T-helper 2 cell treated with Interferon-gamma antibody and Interleukin-4, amounts not matched to agents 100 ng/mL and 5 ng/mL, for 36 hours (primary cell): ENCODE results near the gene NPVF. TPM values are rescaled to one million over a fixed set of nuclear protein-coding genes. Genes with fewer than 3 reads are reported as not detected.

Experiments
- intact Hi-C: fragments of 100-400 bp; cut with micrococcal nuclease; formaldehyde crosslinking; loops from one replicate; pipeline ENCODE4 v1.15.1; 2023
- total RNA-seq: library from RNA; stranded (reverse); gene quantifications from 2 replicates; pipeline ENCODE4 v1.2.3, GENCODE V29; 2022

Gene NPVF
- total RNA-seq, 1 donor from 2014 or later = not detected

- intact Hi-C loops = no loop called here
These were observed 49.0 kb downstream of the NPVF start for GRCh38 chr7:25179325-25179724.

Other genes with a start within 250 kb of the NPVF start
- gene OSBPL3, start 248.3 kb downstream of the NPVF start, total RNA-seq = 104 and 106 TPM in 2 replicates
- 152 and 157 TPM in 2 replicates for gene CYCS, start 103.2 kb downstream of the NPVF start, total RNA-seq